A549 (cell line): Measurements from ENCODE around the gene CUZD1.

Experiments
- JUNB ChIP-seq: fragments of >200 bp; sonication (Bioruptor Twin); formaldehyde crosslinking; IDR thresholded peaks from 2 replicates; pipeline ENCODE4 v1.6.1; 2016
- ZFP36 ChIP-seq: fragments of 450-650 bp; IDR thresholded peaks from 2 replicates; pipeline ENCODE4 v1.6.1; 2014; ENCODE audit warnings: borderline replicate concordance; ENCODE audit not compliant: partially characterized antibody

DNA sequence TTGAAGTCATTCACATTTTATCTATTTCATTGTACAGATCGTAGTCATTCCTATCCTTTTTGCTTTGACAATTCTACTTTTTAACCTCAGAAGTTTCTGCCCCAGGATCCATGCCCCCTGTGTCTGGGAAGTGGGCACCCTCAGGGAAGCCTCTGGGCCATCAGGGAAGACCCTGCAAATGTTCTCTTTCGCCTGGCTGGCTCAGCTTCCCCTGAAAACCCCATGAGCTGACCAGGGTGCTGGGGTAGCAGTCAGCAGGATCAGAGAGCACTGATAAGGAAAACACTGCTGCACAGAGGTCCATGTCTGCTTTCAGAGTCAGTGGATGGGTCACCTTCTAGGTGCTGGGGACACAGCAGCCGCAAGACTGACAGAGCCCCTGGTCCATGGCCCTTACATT, 23.8 kb downstream of the CUZD1 start:
- TF ChIP-seq JUNB: no peak
- TF ChIP-seq ZFP36: no peak
